NB4 (cell line): ENCODE measurements around the gene SLX4.

Experiments used
- DNase-seq: peaks from one replicate; pipeline ENCODE4 v3.0.0; 2010; ENCODE audit warnings: low read depth
- H3K4me3 ChIP-seq: one replicate; pipeline ENCODE4 v1.5.1; 2011; ENCODE audit warnings: mild to moderate bottlenecking, low read depth, low read length, moderate library complexity
- MYC ChIP-seq: IDR thresholded peaks from 2 replicates; pipeline ENCODE4 v1.6.1; 2011; ENCODE audit warnings: low read depth, low read length
- POLR2A ChIP-seq: IDR thresholded peaks from 2 replicates; pipeline ENCODE4 v1.6.1; 2011; ENCODE audit warnings: mild to moderate bottlenecking; ENCODE audit not compliant: insufficient read length; ENCODE audit errors: extremely low read depth
- TF ChIP-seq, protein P1 (sequence below): IDR thresholded peaks from one replicate; pipeline ENCODE4 v1.5.1; 2012; ENCODE audit warnings: low read depth, low read length
- TF ChIP-seq, protein P2 (sequence below): IDR thresholded peaks from 2 replicates; pipeline ENCODE4 v1.6.1; 2011; ENCODE audit warnings: low read depth, low read length

SLX4 gene

DNA sequence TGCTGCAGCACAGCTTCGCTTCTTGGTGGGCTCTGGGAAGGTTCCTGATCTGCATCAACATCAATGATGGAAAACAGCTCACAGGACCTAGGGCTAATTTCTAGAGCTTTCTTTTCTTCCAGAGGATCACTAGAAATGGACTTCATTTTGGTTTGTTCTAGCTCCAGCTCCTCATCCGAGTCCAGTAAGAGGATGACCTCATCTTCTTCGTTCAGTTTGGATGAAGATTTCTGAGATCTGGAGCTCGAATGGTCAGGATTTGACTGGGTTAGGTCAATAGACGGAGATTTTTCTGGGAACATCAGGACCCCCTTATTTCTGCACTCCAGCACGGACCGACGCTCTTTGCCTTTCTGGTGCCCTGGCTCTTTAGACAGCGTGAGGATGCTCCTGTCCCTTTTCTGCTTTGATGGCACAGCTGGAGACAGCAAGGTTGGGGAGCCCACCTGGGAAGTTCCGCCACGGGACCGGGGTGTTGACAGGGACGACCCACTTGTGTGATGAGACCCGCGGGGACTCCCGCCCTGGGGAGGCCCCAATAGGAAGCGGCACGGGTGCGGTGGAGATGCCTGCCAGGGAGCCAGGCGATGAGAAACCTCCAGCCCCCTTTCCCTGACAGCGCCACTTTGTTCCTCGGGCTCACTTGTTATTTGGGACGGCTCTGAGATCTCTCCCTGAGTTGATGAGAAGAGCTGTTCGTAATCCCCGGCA is 21.3 kb downstream of the SLX4 start:
- peak overlapping the region; percentile 12 for H3K4me3 ChIP-seq
- TF ChIP-seq, protein P1, sequence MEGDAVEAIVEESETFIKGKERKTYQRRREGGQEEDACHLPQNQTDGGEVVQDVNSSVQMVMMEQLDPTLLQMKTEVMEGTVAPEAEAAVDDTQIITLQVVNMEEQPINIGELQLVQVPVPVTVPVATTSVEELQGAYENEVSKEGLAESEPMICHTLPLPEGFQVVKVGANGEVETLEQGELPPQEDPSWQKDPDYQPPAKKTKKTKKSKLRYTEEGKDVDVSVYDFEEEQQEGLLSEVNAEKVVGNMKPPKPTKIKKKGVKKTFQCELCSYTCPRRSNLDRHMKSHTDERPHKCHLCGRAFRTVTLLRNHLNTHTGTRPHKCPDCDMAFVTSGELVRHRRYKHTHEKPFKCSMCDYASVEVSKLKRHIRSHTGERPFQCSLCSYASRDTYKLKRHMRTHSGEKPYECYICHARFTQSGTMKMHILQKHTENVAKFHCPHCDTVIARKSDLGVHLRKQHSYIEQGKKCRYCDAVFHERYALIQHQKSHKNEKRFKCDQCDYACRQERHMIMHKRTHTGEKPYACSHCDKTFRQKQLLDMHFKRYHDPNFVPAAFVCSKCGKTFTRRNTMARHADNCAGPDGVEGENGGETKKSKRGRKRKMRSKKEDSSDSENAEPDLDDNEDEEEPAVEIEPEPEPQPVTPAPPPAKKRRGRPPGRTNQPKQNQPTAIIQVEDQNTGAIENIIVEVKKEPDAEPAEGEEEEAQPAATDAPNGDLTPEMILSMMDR, result no peak
- TF ChIP-seq POLR2A (no peak), MYC (no peak)
- TF ChIP-seq, protein P2, sequence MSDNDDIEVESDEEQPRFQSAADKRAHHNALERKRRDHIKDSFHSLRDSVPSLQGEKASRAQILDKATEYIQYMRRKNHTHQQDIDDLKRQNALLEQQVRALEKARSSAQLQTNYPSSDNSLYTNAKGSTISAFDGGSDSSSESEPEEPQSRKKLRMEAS, result no peak
- DNase-seq, result no peak

DNA sequence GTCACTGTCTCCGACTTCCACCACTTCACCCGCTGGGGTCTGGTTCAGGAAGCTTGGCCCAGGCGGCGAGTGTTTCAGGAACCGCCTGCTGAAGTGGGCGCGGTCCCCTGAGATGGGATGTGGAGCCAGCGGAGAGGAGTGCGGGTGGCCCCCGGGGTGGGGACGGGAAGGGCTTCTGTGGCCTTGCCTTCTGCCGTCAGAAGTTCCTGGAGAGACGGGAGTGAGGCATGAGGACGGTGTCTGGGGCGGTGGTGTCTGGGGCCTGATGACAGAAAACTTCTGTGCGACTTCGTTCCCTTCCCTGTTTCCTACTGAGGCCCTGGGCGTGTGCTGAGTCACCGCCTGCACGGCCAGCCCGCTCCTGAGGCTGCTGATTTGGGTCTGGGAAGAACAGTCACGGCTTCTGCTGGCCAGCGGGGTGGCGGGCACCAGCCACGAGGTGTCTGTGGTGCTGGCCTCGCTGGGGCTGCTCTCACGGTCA is 21.9 kb downstream of the SLX4 start:
- peak overlapping the region; percentile 57 for H3K4me3 ChIP-seq
- peak; percentile 89 for DNase-seq
- TF ChIP-seq, protein P2, result peak; percentile 60; the same call in 1 of the 2 replicates
- TF ChIP-seq, protein P1, result no peak
- peak; percentile 27; the same call in 1 of the 2 replicates for TF ChIP-seq MYC
- no peak for TF ChIP-seq POLR2A

DNA sequence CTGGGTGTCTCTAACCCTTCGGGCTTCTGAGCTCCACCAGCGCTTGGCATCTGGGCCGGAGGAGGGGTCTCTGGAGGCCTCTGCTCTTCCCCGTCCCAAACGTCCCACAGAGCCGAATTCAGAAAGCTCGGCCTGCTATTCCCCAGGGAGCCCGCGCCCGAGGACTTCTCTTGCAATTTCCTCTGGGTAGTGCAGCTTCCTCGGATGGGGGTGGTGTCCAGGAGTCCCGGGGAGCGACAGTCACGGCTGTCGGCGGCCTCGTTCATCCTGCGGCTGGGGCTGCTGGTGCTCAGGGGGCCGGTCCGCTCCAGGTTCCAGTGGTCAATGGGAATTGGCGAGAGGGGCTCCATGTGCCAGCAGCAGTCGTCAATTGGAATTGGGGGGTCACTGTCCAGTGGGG is 22.4 kb downstream of the SLX4 start:
- peak; percentile 91 for DNase-seq
- TF ChIP-seq MYC, result 0 out of 2 replicates have a peak, but pooled peaks have one; percentile 21
- TF ChIP-seq, protein P1, result no peak

DNA sequence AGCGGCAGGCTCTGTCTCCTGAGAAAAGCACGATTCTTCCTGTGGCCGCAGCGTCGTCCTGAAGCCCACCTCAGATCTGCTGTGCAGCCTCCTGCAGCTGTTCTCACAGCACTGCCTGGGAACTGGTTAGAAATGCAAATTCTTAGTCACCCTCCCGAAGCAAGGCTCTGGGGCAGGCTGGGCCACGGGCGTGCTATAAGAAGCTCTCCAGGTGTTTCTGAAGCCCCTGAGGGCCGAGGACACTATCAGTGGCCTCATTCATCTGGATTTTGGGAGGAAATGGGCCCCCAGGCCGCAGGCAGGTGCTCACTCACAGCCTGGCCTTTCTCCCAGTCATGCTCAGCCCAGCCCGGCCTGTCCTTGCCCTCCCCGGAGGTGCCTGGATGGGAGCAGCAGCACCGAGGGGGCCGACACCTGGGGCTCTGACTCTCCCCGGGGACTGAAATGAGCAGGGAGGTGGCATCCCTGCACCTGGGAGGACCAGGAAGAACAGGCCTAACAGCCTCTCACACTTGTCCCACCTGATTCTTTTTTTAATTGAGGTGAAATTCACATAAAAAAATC is 23.8 kb downstream of the SLX4 start:
- no peak for TF ChIP-seq MYC
- TF ChIP-seq POLR2A, result no peak
- TF ChIP-seq, protein P2, result no peak
- TF ChIP-seq, protein P1, result no peak
- peak overlapping the region; percentile 57 for H3K4me3 ChIP-seq
- no peak for DNase-seq

More for the DNA sequence above, 22.4 kb downstream of the SLX4 start:
- peak overlapping the region; percentile 57 for H3K4me3 ChIP-seq

DNA sequence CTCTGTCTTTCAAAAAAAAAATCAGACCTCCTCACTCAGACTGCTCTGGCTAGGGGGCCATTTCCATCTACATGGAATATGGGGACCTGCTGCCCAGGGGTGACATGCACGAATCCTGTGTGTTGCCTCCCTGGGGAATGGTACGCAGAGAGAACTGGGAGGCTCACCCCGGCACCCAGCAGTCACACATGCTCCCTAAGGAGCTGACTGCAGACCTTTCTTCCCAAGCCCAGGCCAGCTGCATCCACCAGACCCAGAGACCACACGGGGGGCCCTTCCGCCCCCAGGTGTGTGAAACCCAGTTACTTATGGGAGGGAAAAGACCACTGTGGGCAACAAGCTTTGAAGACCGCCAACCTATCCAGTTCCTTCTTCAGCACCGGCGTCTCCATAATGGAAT is 27.0 kb downstream of the SLX4 start:
- no peak for TF ChIP-seq POLR2A
- no peak for TF ChIP-seq MYC
- TF ChIP-seq, protein P1, result no peak
- TF ChIP-seq, protein P2, result no peak
- DNase-seq, result no peak
- no peak overlapping the region for H3K4me3 ChIP-seq
